Liver (tissue), 3 donors: ENCODE measurements around the gene GIMAP8.

ENCODE experiments used
- EGR1 ChIP-seq, 2 donors: IDR thresholded peaks; 2 replicates each; pipeline ENCODE4 v1.6.1; 2016 to 2018; ENCODE audit warnings: antibody characterized with exemption in 2 of 2, low read depth in 2 of 2
- GABPA ChIP-seq, 2 donors: IDR thresholded peaks in 1 of 2; conservative IDR thresholded peaks in 1 of 2; 2 replicates each; pipeline ENCODE4 v1.6.1; 2016; ENCODE audit warnings: antibody characterized with exemption in 2 of 2, mild to moderate bottlenecking in 1 of 2, moderate library complexity in 1 of 2
- HNF4G ChIP-seq: IDR thresholded peaks from 2 replicates; pipeline ENCODE4 v1.6.1; 2016; ENCODE audit warnings: antibody characterized with exemption
- NR2F2 ChIP-seq: IDR thresholded peaks from 2 replicates; pipeline ENCODE4 v1.6.1; 2016; ENCODE audit warnings: antibody characterized with exemption
- RXRA ChIP-seq, 2 donors: IDR thresholded peaks; 2 replicates each; pipeline ENCODE4 v1.6.1; 2017 to 2018; ENCODE audit warnings: antibody characterized with exemption in 2 of 2, mild to moderate bottlenecking in 1 of 2
- SP1 ChIP-seq: IDR thresholded peaks from 2 replicates; pipeline ENCODE4 v1.6.1; 2018; ENCODE audit warnings: antibody characterized with exemption, mild to moderate bottlenecking
- TAF1 ChIP-seq: conservative IDR thresholded peaks from 2 replicates; pipeline ENCODE4 v1.6.1; 2016; ENCODE audit warnings: antibody characterized with exemption, mild to moderate bottlenecking
- YY1 ChIP-seq: IDR thresholded peaks from 2 replicates; pipeline ENCODE4 v1.6.1; 2016; ENCODE audit warnings: antibody characterized with exemption, mild to moderate bottlenecking
- TF ChIP-seq, protein P1 (sequence below): fragments of 150-350 bp; IDR thresholded peaks from 2 replicates; pipeline ENCODE4 v1.5.1; 2017; ENCODE audit warnings: improper control_type of control experiment, low read depth, low read length; ENCODE audit not compliant: missing input control
- TF ChIP-seq, protein P2 (sequence below): IDR thresholded peaks from 2 replicates; pipeline ENCODE4 v1.6.1; 2016; ENCODE audit warnings: antibody characterized with exemption
- TF ChIP-seq, protein P3 (sequence below): IDR thresholded peaks from 2 replicates; pipeline ENCODE4 v1.6.1; 2016; ENCODE audit warnings: antibody characterized with exemption, mild to moderate bottlenecking
- TF ChIP-seq, protein P4 (sequence below): IDR thresholded peaks from 2 replicates; pipeline ENCODE4 v1.6.1; 2016; ENCODE audit warnings: antibody characterized with exemption
- donor health status: healthy.
- donor health status: healthy.

DNA sequence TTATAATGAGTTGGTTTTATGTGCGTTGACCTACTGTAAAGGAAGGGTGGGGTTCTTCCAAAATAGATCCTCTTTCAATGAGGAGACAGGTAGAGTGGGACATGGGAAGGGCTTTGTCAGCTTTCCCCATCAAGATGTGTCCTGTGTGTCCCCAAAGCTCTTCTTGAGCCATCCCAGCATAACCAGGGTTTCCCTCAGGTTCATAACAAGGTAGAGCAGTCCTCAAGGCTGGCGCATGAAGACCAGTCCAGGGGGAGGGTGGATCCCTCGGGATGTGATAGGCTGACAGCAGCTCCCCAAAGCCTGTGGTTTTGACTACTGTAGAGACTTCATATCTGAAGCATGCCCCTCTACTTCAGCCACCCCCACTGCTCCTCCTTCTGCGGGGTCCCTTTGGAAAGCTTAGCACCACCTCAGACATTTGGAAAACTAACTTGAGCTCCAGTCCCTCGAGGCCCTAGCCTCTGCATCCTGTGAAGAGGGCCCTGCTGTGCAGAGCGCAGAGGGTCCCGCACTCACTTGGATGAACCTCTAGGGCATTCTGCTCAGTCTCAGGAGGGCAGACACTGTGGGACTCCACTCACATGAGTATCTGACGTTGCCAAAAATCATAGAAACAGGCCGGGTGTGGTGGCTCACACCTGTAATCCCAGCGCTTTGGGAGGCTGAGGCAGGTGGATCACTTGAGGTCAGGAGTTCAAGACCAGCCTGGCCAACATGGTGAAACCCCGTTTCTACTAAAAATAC is 1.1 kb upstream of the GIMAP8 start:
- TF ChIP-seq EGR1 (IDR thresholded peaks at IDR 0.05; ENCODE audit: low read depth in 2 of 2) (no peak), NR2F2 (no peak), YY1 (no peak), RXRA (IDR thresholded peaks at IDR 0.05) (no peak), SP1 (no peak), GABPA (IDR thresholded peaks at IDR 0.05 in 1 of 2, conservative IDR thresholded peaks at IDR 0.05 in 1 of 2) (no peak), TAF1 (no peak), HNF4G (no peak)
- TF ChIP-seq, protein P1, sequence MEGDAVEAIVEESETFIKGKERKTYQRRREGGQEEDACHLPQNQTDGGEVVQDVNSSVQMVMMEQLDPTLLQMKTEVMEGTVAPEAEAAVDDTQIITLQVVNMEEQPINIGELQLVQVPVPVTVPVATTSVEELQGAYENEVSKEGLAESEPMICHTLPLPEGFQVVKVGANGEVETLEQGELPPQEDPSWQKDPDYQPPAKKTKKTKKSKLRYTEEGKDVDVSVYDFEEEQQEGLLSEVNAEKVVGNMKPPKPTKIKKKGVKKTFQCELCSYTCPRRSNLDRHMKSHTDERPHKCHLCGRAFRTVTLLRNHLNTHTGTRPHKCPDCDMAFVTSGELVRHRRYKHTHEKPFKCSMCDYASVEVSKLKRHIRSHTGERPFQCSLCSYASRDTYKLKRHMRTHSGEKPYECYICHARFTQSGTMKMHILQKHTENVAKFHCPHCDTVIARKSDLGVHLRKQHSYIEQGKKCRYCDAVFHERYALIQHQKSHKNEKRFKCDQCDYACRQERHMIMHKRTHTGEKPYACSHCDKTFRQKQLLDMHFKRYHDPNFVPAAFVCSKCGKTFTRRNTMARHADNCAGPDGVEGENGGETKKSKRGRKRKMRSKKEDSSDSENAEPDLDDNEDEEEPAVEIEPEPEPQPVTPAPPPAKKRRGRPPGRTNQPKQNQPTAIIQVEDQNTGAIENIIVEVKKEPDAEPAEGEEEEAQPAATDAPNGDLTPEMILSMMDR = no peak
- TF ChIP-seq, protein P2, sequence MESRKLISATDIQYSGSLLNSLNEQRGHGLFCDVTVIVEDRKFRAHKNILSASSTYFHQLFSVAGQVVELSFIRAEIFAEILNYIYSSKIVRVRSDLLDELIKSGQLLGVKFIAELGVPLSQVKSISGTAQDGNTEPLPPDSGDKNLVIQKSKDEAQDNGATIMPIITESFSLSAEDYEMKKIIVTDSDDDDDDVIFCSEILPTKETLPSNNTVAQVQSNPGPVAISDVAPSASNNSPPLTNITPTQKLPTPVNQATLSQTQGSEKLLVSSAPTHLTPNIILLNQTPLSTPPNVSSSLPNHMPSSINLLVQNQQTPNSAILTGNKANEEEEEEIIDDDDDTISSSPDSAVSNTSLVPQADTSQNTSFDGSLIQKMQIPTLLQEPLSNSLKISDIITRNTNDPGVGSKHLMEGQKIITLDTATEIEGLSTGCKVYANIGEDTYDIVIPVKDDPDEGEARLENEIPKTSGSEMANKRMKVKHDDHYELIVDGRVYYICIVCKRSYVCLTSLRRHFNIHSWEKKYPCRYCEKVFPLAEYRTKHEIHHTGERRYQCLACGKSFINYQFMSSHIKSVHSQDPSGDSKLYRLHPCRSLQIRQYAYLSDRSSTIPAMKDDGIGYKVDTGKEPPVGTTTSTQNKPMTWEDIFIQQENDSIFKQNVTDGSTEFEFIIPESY = no peak
- TF ChIP-seq, protein P3, sequence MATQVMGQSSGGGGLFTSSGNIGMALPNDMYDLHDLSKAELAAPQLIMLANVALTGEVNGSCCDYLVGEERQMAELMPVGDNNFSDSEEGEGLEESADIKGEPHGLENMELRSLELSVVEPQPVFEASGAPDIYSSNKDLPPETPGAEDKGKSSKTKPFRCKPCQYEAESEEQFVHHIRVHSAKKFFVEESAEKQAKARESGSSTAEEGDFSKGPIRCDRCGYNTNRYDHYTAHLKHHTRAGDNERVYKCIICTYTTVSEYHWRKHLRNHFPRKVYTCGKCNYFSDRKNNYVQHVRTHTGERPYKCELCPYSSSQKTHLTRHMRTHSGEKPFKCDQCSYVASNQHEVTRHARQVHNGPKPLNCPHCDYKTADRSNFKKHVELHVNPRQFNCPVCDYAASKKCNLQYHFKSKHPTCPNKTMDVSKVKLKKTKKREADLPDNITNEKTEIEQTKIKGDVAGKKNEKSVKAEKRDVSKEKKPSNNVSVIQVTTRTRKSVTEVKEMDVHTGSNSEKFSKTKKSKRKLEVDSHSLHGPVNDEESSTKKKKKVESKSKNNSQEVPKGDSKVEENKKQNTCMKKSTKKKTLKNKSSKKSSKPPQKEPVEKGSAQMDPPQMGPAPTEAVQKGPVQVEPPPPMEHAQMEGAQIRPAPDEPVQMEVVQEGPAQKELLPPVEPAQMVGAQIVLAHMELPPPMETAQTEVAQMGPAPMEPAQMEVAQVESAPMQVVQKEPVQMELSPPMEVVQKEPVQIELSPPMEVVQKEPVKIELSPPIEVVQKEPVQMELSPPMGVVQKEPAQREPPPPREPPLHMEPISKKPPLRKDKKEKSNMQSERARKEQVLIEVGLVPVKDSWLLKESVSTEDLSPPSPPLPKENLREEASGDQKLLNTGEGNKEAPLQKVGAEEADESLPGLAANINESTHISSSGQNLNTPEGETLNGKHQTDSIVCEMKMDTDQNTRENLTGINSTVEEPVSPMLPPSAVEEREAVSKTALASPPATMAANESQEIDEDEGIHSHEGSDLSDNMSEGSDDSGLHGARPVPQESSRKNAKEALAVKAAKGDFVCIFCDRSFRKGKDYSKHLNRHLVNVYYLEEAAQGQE = no peak
- TF ChIP-seq, protein P4, sequence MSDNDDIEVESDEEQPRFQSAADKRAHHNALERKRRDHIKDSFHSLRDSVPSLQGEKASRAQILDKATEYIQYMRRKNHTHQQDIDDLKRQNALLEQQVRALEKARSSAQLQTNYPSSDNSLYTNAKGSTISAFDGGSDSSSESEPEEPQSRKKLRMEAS = no peak
